Stimulated activated CD8-positive, alpha-beta memory T cell treated with anti-CD3 and anti-CD28 coated beads, Interleukin-7, amount 100 ng/mL, for 48 hours (primary cell): ENCODE data around the gene SLC35E3.
"Not testable (repeated sequence)": the region's sequence is repeated elsewhere in the genome, so short reads cannot be mapped to it uniquely, and the experiment has no call there.

Experiments used
- DNase-seq, 2 donors: peaks; one replicate each; pipeline ENCODE4 v3.0.0-alpha.2; 2020; ENCODE audit warnings: low read depth in 1 of 2; ENCODE audit errors: extremely low read depth in 1 of 2

Gene SLC35E3

DNA sequence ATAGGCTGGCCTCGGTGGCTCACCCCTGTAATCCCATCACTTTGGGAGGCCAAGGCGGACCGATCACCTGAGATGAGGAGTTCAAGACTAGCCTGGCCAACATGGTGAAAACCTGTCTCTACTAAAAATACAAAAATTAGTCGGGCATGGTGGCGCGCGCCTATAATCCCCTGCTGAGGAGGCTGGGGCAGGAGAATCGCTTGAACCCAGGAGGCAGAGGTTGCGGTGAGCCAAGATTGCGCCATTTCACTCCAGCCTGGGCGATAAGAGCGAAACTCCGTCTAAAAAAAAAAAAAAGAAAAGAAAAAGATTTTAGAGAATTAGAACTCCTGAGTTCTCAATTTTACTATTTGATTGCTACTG, 64.0 kb downstream of the SLC35E3 start:
- DNase-seq: not testable (repeated sequence)

DNA sequence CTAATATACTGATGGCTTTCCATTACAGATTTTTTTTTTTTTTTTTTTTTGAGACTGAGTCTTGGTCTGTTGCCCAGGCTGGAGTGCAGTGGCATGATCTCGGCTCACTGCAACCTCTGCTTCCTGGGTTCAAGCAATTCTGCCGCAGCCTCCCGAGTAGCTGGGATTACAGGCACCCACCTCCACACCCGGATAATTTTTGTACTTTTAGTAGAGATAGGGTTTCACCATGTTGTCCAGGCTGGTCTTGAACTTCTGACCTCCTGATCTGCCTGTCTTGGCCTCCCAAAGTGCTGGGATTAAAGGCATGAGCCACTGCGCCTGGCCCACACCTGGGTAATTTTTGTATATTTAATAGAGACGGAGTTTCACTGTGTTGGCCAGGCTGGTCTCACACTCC, 65.6 kb downstream of the SLC35E3 start:
- not testable (repeated sequence) for DNase-seq

DNA sequence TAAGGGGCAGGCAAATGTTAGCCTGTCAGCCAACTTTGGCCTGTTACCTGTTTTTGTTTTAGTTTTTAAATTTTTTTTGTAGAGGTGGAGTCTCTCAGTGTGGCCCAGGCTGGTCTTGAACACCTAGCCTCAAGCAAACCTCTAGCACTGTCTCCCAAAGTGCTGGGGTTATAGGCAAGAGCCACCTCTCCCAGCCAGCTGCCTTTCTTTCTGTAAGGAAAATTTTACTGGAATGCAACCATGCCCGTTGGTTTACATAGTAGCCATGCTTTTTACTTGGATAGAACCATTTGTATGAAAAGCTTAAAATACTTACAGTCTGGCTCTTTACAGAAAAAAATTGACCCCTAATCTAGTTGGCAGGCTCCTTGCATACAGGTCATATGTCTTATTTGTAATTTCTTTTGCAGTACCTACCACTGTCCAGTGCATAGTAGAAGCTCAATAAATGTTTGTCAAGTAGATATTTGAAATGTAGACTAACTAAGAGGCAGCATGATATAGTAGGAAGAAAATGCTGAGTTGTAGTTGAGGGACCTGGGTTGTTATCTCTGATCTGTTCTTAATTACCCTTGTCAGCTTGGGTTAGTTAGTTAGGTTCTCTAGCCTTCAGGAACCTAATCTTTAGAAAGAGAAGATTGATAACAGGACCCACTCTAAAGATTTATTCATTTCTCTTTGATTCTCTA, 66.7 kb downstream of the SLC35E3 start:
- no peak for DNase-seq

DNA sequence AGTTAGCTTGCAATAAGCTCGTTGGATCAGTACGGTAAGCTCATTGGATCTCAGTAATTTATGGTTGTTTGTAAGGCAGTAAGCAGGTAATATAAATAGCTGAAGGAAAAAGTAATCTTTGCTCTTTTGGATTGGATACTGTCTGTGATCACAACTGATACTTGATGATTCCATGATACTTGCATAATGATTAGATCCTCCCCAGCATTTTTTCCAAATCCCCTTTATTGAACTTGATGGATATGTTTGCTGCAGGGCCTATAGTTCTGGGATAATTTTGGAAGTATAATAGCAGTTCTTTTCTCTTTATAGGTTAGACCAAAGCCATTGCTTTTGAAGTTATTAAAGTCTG, 67.2 kb downstream of the SLC35E3 start:
- DNase-seq: no peak

DNA sequence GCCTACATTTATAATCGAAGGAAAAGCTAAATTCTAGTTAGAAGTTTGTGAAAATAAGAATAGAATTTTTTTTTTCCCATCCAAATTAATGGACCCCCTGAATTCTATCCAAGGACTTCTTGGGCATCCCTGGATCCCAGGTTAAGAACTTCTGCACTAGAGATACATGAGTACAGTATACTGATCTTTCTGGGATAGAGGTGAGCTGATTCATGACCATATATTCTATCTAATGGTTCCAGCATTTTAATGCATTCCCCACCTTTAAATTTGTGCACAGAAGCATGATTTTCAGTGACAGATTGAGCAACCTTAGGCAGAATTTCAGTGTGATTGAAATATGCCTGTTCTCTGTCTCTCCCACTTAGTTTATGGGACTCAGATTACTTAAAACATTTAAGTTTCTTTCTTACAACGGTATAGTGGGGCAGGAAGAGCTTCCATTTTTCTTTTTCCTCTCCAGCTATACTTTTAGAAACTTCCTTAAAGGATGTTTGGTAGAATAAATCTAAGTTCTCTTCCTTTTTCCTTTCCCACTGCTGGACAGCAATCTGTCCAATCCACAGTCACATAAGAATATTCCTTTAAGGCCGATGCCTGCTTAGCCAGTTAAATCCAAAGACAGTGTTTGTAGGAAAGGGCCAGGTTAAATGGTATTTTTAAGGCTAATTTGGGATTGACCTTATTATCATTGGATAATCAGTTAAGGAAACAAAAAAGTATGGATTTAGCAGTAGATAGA, 68.7 kb downstream of the SLC35E3 start:
- DNase-seq: no peak

DNA sequence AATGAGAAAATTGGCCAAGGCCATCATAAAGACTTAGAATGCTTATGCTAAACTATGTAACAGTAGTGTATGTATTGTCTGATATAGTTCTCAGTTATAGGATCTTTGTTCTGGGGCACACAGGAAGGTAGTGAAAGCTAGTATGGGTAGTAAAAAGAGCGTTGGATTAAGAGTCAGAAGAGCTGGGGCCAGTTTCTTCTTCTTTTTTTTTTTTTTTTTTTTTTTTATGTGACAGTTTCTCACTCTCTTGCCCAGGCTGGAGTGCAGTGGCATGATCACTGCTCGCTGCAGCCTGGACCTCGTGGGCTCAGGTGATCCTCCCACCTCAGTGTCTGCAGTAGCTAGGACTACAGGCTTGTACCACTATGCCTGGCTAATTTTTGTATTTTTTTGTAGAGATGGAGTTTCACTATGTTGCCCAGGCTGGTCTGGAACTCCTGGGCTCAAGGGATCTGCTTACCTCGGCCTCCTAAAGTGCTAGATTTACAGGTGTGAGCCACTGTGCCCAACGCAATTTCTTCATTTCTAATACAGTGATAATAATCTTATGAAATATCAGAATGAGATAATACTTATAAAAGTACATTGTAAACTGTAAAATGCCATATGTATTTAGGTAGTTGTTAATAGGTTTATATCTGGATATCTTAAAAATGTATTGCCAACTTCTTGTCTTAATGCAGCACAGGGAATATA, 69.4 kb downstream of the SLC35E3 start:
- no peak for DNase-seq

DNA sequence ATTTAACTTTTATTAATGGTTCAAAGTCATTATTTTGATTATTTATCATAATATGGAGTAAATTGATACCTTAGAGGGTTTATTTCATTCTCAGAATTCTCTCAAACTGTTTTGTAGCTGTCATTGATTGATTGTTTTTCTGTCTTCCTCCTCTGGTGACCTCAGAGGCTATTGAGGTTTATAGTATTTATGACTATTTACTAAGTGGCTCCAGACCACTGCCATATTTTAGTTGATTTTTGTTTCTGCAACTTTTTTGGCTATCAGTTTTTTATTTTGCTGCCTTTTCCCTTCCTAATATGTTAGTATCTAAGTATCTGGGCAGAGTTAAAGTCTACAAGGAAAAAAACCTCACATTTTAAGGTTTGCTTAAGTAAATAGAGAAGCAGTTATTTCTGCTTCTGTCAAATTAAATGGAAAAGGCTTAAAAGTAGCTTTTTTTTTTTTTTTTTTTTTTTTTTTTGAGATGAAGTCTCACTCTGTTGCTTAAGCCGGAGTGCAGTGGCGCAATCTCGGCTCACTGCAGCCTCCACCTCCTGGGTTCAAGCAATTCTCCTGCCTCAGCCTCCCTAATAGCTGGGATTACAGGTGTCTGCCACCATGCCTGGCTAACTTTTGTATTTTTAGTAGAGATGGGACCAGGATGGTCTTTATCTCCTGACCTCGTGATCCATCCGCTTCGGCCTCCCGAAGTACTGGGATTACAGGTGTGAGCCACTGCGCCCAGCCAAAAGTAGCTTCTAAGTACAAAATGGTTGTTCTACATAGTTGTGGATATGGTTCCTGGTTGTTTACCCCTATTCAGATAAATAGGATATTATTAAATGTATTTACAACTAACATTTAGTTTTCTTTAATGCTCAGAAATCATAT, 70.2 kb downstream of the SLC35E3 start:
- DNase-seq: no peak

DNA sequence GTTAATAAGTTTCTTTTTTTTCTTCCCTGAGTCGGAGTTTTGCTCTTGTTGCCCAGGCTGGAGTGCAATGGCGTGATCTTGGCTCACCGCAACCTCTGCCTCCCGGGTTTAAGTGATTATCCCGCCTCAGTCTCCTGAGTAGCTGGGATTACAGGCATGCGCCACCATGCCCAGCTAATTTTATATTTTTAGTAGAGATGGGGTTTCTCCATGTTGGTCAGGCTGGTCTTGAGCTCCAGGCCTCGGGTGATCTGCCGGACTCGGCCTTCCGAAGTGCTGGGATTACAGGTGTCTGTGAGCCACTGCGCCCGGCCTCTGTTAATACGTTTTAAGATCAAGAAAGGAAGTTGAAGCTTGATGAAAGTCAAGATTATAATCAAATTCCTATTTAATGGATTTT, 73.5 kb downstream of the SLC35E3 start:
- not testable (repeated sequence) for DNase-seq

DNA sequence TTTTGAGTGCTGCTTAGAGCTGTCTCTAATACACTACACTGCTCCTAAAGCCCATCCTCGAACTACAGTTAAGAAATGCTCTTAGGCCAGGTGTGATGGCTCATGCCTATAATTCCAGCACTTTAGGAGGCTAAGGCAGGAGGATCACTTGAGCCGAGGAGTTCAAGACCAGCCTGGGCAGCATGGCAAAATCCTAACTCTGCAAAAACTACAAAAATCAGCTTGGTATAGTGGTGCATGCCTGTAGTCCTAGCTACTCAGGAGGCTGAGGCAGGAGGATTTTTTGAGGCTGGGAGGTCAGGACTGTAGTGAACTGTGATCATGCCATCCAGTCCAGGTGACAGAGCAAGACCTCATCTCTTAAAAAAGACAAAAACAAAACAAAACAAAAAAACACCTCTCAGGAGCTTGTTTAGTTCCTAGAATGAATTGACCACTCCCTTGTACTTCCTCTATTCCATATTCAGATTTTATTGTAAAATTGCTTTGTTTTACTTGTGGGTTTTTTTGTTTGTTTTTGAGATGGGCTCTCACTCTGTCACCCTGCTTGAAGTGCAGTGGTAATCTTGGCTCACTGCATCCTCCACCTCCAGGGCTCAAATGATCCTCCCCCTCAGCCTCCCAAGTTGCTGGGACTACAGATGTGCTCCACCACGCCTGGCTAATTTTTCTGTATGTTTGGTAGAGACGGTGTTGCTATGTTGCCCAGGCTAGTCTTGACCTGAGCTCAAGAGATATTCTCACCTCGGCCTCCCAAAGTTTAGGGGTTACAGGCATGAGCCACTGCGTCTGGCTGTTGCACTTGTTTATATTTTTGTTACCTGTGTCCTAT, 75.6 kb downstream of the SLC35E3 start:
- DNase-seq: no peak

DNA sequence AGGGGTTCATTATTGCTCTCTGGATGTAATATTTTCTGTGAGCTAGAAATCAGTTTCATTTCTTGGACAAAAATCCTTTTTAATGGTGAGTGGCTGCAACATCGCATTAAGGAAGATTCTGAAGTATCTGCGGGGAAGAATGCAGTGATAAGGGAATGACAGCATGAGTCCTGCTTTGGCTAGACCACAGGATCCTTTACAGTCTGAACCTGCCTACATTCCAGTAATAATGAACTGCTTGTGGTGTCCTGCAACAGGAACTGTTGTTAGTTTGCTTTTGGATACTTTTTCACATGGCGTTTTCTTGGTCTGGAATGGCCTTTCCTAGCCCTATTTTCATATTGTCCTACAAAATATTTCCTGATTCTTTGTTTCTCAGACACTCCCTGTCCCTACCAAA, 77.7 kb downstream of the SLC35E3 start:
- no peak for DNase-seq

DNA sequence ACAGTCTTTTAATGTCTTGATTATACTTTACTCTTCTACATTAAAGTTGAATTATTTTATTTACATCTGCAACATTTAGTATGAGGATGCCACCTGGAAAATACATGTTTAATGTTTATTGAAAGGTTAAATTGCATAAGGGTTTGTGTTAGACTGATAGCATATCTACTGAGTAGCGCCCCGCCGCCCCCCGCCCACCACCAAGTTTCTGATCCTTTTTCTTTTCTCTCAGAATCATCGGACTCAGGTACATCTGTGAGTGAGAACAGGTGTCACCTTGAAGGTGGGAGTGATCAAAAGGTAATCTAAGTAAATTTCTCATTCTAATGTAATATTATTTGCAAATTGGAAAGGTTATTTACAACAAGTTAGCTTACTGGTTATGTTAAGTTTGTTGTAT, 78.2 kb downstream of the SLC35E3 start:
- no peak for DNase-seq

DNA sequence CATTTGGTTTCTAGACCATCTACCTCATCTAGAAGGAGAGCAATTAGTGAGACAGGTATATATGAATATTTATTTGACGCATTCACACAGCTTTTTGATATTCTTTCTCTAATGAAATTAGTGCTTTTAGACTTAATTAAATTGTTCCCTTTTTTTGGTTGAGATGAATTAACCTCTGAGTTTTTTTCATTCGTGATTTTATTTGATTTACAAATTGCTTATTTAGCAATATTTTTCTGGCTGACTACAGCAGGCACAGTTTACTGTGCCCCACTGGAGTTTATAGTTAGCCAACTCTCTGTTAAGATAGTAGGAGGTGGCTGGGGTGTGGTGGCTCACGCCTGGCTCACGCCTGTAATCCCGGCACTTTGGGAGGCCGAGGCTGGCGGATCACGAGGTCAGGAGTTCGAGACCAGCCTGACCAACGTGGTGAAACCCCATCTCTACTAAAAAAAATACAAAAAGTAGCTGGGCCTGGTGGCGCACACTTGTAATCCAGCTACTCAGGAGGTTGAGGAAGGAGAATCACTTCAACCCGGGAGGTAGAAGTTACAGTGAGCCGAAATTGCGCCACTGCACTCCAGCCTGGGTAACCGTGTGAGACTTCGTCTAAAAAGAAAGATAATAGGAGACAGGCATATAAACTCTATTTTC, 78.7 kb downstream of the SLC35E3 start:
- no peak for DNase-seq

DNA sequence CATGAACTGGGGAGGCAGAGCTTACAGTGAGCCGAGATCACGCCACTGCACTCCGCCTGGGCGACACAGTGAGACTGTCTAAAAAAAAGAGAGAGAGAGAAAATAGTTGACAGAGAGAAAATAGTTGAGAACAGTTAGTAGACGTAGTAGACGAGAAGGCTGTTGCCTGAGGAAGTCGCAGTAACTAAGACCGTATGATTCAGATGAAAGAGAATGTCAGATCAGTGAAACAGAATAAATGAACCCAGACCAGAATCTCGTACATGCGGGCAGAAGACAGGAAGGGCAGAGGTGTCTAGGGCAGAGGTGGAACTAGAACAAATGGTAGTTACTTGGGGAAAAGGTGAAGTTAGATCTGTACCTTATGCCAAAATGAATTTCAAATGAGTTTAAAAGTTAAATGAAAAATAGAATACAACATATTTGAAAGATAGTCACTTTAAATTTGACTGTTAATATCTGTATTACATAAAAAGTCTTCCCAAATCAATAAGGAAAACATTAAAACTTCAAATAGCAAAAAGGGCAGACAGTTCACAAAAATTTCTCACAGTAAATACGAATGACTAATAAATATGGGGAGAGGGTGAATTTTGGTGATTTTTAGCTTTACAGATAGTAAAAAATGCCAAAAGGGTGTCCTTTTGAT, 79.7 kb downstream of the SLC35E3 start:
- DNase-seq: no peak

DNA sequence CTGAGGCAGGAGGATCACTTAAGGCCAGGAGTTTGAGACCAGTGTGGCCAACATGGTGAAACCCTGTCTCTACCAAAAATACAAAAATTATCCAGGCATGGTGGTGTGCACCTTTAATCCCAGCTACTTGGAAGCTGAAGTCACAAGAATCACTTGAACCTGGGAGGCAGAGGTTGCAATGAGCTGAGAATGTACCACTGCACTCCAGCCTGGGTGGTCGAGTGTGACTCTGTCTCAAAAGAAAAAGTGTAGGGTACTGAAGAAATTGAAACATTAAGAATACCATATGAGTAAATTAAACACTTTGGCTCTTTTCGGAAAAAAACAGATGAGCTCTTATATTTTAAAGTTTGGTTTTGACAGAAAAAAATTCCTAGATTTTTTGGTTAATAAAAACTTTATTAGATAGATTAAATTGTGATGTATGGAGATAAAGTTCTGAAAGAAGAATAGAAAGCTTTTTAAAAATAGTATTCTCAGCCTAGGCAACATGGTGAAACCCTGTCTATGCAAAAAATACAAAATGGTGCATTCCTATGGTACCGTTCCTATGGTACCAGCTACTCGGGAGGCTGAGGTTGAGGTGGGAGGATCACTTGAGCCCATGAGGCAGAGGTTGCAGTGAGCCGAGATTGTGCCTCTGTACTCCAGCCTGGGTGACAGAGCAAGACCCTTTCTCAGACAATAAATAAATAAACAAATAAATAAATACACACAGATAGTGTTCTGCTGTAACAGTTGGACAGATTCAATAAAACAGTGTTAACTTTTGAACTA, 82.1 kb downstream of the SLC35E3 start:
- DNase-seq: no peak

DNA sequence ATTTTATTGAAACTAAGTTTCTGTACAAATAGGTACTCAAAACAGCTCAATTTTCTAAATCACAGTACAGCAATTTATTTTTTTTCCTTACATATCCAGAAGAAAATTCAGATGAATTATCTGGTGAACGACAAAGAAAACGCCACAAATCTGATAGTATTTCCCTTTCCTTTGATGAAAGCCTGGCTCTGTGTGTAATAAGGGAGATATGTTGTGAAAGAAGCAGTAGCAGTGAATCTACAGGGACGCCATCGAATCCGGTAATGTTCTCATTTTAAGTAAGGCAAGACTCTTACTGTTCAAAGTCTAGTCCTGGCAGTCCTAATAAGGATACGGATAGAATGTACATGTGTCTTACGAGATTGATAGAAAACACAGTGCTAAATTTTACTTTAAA, 82.7 kb downstream of the SLC35E3 start:
- no peak for DNase-seq
